Stromal cell of bone marrow (primary cell): Measurements from ENCODE around the gene KCNJ6.
"Not testable (repeated sequence)": the region's sequence is repeated elsewhere in the genome, so short reads cannot be mapped to it uniquely, and the experiment has no call there.

ENCODE experiments used
- DNase-seq: peaks from one replicate; pipeline ENCODE4 v3.0.0-alpha.2; 2012; ENCODE audit warnings: low read depth

Gene KCNJ6

GRCh38 chr21:37767984-37768383 is 148.3 kb downstream of the KCNJ6 start:
- peak; percentile 24 for DNase-seq

- no peak for DNase-seq
Measured at GRCh38 chr21:37766129-37766528, 150.1 kb downstream of the KCNJ6 start.

GRCh38 chr21:37765221-37765900 is 150.9 kb downstream of the KCNJ6 start:
- no peak for DNase-seq

GRCh38 chr21:37764691-37765090 is 151.6 kb downstream of the KCNJ6 start:
- no peak for DNase-seq

GRCh38 chr21:37763298-37763697 is 153.0 kb downstream of the KCNJ6 start:
- DNase-seq, result no peak

- DNase-seq, result no peak
Measured at GRCh38 chr21:37762606-37763005, 153.7 kb downstream of the KCNJ6 start.

- not testable (repeated sequence) for DNase-seq
Measured at GRCh38 chr21:37761406-37761805, 154.9 kb downstream of the KCNJ6 start.

GRCh38 chr21:37759777-37760176 is 156.5 kb downstream of the KCNJ6 start:
- no peak for DNase-seq

GRCh38 chr21:37758982-37759381 is 157.3 kb downstream of the KCNJ6 start:
- DNase-seq, result no peak

- DNase-seq, result no peak
Measured at GRCh38 chr21:37757606-37758376, 158.5 kb downstream of the KCNJ6 start.

GRCh38 chr21:37753122-37753599 is 163.1 kb downstream of the KCNJ6 start:
- no peak for DNase-seq

- DNase-seq, result no peak
Measured at GRCh38 chr21:37751268-37751975, 164.8 kb downstream of the KCNJ6 start.

- DNase-seq, result no peak
Measured at GRCh38 chr21:37749132-37749531, 167.1 kb downstream of the KCNJ6 start.

GRCh38 chr21:37748351-37748750 is 167.9 kb downstream of the KCNJ6 start:
- DNase-seq, result no peak

GRCh38 chr21:37746849-37747248 is 169.4 kb downstream of the KCNJ6 start:
- DNase-seq, result no peak

- no peak for DNase-seq
Measured at GRCh38 chr21:37744551-37744950, 171.7 kb downstream of the KCNJ6 start.

GRCh38 chr21:37742532-37742931 is 173.7 kb downstream of the KCNJ6 start:
- no peak for DNase-seq

- DNase-seq, result no peak
Measured at GRCh38 chr21:37742115-37742514, 174.1 kb downstream of the KCNJ6 start.

GRCh38 chr21:37737996-37738395 is 178.3 kb downstream of the KCNJ6 start:
- DNase-seq, result no peak

GRCh38 chr21:37737507-37737906 is 178.8 kb downstream of the KCNJ6 start:
- no peak for DNase-seq

GRCh38 chr21:37734846-37735245 is 181.4 kb downstream of the KCNJ6 start:
- DNase-seq, result no peak

GRCh38 chr21:37732927-37733326 is 183.3 kb downstream of the KCNJ6 start:
- no peak for DNase-seq

- no peak for DNase-seq
Measured at GRCh38 chr21:37724201-37724600, 192.1 kb downstream of the KCNJ6 start.
